Activated CD4-positive, alpha-beta memory T cell treated with anti-CD3 and anti-CD28 coated beads for 36 hours (primary cell): ENCODE data around the gene MAP2K7. TPM values are rescaled to one million over a fixed set of nuclear protein-coding genes. Genes with fewer than 3 reads are reported as not detected.

Experiments
- total RNA-seq, 2 experiments: library from RNA; stranded (reverse); gene quantifications; one replicate each; pipeline ENCODE4 v1.2.3, GENCODE V29; 2021

Gene MAP2K7
- total RNA-seq, 2 experiments from 2014 or later = 29.1 to 30.1 TPM

Other genes with a start within 250 kb of the MAP2K7 start
- not detected for gene RETN, start 234.8 kb upstream of the MAP2K7 start, total RNA-seq
- gene MCEMP1, start 226.8 kb upstream of the MAP2K7 start, total RNA-seq = not detected
- gene TRAPPC5, start 223.0 kb upstream of the MAP2K7 start, total RNA-seq = 10 to 100 TPM; 77.5 to 88.2 TPM
- 1 to 10 TPM; 3.5 to 4.1 TPM for gene FCER2, start 201.7 kb upstream of the MAP2K7 start, total RNA-seq
- not detected for gene CLEC4G, start 171.8 kb upstream of the MAP2K7 start, total RNA-seq
- gene CD209, start 156.3 kb upstream of the MAP2K7 start, total RNA-seq = not detected
- gene CLEC4M, start 140.6 kb upstream of the MAP2K7 start, total RNA-seq = not detected
- gene EVI5L, start 73.7 kb upstream of the MAP2K7 start, total RNA-seq = 1 to 10 TPM; 5.0 to 5.6 TPM
- under 1 TPM; 0.14 to 0.19 TPM for gene PRR36, start 29.5 kb upstream of the MAP2K7 start, total RNA-seq
- gene LRRC8E, start 15.4 kb upstream of the MAP2K7 start, total RNA-seq = not detected
- 1 to 10 TPM; 4.4 to 4.6 TPM for gene TGFBR3L, start 11.0 kb downstream of the MAP2K7 start, total RNA-seq
- gene SNAPC2, start 16.5 kb downstream of the MAP2K7 start, total RNA-seq = 10 to 100 TPM; 18.7 to 20.2 TPM
- under 1 TPM; 0.29 to 0.77 TPM for gene CTXN1, start 22.3 kb downstream of the MAP2K7 start, total RNA-seq
- gene TIMM44, start 39.8 kb downstream of the MAP2K7 start, total RNA-seq = 10 to 100 TPM; 66.5 to 68.5 TPM
- 100 to 1,000 TPM; 143 to 145 TPM for gene ELAVL1, start 101.8 kb downstream of the MAP2K7 start, total RNA-seq
- gene CCL25, start 148.9 kb downstream of the MAP2K7 start, total RNA-seq = not detected
- gene FBN3, start 245.7 kb downstream of the MAP2K7 start, total RNA-seq = not detected